OCI-LY1 (cell line): ENCODE measurements around the gene TBX21.

Experiments used
- H2AFZ ChIP-seq: fragments of 200-600 bp; sonication (generic), shearing (Covaris generic); 2 replicates; pipeline ENCODE4 v1.6.0; 2014; ENCODE audit warnings: antibody characterized with exemption, mild to moderate bottlenecking, low read length
- H3F3A ChIP-seq: fragments of 200-600 bp; sonication (generic), shearing (Covaris generic); 2 replicates; pipeline ENCODE4 v1.6.0; 2014; ENCODE audit warnings: mild to moderate bottlenecking, antibody characterized with exemption, low read length, moderate library complexity; ENCODE audit not compliant: insufficient read depth
- H3K27ac ChIP-seq: fragments of 200-600 bp; sonication (generic); 2 replicates; pipeline ENCODE4 v1.5.1; 2014; ENCODE audit warnings: low read length, mixed run types, mild to moderate bottlenecking, low read depth; ENCODE audit not compliant: poor library complexity, severe bottlenecking
- H3K27me3 ChIP-seq: fragments of 200-600 bp; sonication (generic); 2 replicates; pipeline ENCODE4 v1.6.0; 2014; ENCODE audit warnings: antibody characterized with exemption, mild to moderate bottlenecking, low read length, moderate library complexity; ENCODE audit not compliant: insufficient read depth
- H3K36me3 ChIP-seq: fragments of 200-600 bp; sonication (generic); 2 replicates; pipeline ENCODE4 v1.6.1; 2014; ENCODE audit warnings: mild to moderate bottlenecking, antibody characterized with exemption, low read length, moderate library complexity, mixed read lengths; ENCODE audit not compliant: insufficient read depth
- H3K4me1 ChIP-seq: fragments of 200-600 bp; sonication (generic); 2 replicates; pipeline ENCODE4 v1.5.1; 2014; ENCODE audit warnings: mild to moderate bottlenecking, low read length, moderate library complexity; ENCODE audit not compliant: insufficient read depth, severe bottlenecking
- H3K4me2 ChIP-seq: fragments of 200-600 bp; sonication (generic), shearing (Covaris generic); 2 replicates; pipeline ENCODE4 v1.6.1; 2014; ENCODE audit warnings: low read length
- H3K4me3 ChIP-seq: fragments of 200-600 bp; sonication (generic); 2 replicates; pipeline ENCODE4 v1.5.1; 2014; ENCODE audit warnings: low read length, low read depth, mild to moderate bottlenecking, mixed read lengths; ENCODE audit not compliant: poor library complexity, severe bottlenecking
- H3K79me2 ChIP-seq: fragments of 200-600 bp; shearing (Covaris generic); 2 replicates; pipeline ENCODE4 v1.6.1; 2016; ENCODE audit warnings: mixed run types, low read length, mixed read lengths; ENCODE audit not compliant: insufficient read depth
- H3K9ac ChIP-seq: fragments of 200-600 bp; sonication (generic), shearing (Covaris generic); 2 replicates; pipeline ENCODE4 v1.6.1; 2014; ENCODE audit warnings: mild to moderate bottlenecking, low read length, mixed read lengths
- H3K9me2 ChIP-seq: fragments of 200-600 bp; sonication (generic), shearing (Covaris generic); 2 replicates; pipeline ENCODE4 v1.6.1; 2014; ENCODE audit warnings: low read depth, mild to moderate bottlenecking, low read length, mixed read lengths
- H3K9me3 ChIP-seq: fragments of 200-600 bp; shearing (Covaris generic); 2 replicates; pipeline ENCODE4 v1.6.1; 2014; ENCODE audit warnings: low read length, mixed read lengths
- H4K20me1 ChIP-seq: fragments of 200-600 bp; sonication (generic), shearing (Covaris generic); 2 replicates; pipeline ENCODE4 v1.6.0; 2016; ENCODE audit warnings: mild to moderate bottlenecking, low read length; ENCODE audit not compliant: insufficient read depth
- EZH2 ChIP-seq: fragments of 200-600 bp; sonication (generic), shearing (Covaris generic); IDR thresholded peaks from 2 replicates; pipeline ENCODE4 v1.8.0; 2017; ENCODE audit warnings: borderline replicate concordance, mixed run types, mild to moderate bottlenecking, antibody characterized with exemption, low read length, moderate library complexity, mixed read lengths
- TF ChIP-seq, protein P1 (sequence below): fragments of 200-600 bp; sonication (generic), shearing (Covaris generic); IDR thresholded peaks from 2 replicates; pipeline ENCODE4 v1.5.1; 2017; ENCODE audit warnings: mild to moderate bottlenecking, antibody characterized with exemption, low read length, moderate library complexity, mixed read lengths

Gene TBX21

DNA sequence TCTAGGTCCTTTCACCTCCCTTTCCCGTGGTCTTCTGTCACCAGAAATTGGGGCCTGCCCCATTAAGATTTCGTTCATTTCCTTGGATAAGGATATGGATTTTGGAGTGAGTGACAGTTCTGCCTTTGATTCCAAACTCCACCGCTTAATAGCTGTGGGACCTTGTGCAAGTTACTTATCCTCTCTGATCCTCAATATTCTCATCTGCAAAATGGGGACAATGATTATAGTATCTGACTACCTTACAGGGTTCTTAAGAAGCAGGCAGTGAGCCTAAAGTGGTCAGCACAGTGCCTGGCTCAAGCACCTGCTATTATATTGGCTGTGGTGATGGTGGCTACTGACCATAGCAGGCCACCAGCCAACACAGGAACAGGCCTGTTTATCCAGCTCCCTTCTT, 23.4 kb upstream of the TBX21 start:
- Histone ChIP-seq H3K4me2 (no peak overlapping the region), H3K9me3 (no peaks in the 10 kb centered on the region), H3K27me3 (peaks cover 7% of the 10 kb centered on the region; the same call in 1 of the 2 replicates), H3K9me2 (no peaks in the 10 kb centered on the region), H3K27ac (no peak overlapping the region), H3K4me3 (no peak overlapping the region), H2AFZ (no peak overlapping the region), H3K9ac (no peak overlapping the region), H3F3A (0 out of 2 replicates have a peak, but pooled peaks cover 3% of the 10 kb centered on the region), H3K4me1 (peaks cover 12% of the 10 kb centered on the region), H3K36me3 (peaks cover 29% of the 10 kb centered on the region), H4K20me1 (no peaks in the 10 kb centered on the region), H3K79me2 (no peaks in the 10 kb centered on the region)
- TF ChIP-seq, protein P1, sequence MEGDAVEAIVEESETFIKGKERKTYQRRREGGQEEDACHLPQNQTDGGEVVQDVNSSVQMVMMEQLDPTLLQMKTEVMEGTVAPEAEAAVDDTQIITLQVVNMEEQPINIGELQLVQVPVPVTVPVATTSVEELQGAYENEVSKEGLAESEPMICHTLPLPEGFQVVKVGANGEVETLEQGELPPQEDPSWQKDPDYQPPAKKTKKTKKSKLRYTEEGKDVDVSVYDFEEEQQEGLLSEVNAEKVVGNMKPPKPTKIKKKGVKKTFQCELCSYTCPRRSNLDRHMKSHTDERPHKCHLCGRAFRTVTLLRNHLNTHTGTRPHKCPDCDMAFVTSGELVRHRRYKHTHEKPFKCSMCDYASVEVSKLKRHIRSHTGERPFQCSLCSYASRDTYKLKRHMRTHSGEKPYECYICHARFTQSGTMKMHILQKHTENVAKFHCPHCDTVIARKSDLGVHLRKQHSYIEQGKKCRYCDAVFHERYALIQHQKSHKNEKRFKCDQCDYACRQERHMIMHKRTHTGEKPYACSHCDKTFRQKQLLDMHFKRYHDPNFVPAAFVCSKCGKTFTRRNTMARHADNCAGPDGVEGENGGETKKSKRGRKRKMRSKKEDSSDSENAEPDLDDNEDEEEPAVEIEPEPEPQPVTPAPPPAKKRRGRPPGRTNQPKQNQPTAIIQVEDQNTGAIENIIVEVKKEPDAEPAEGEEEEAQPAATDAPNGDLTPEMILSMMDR, result no peak

DNA sequence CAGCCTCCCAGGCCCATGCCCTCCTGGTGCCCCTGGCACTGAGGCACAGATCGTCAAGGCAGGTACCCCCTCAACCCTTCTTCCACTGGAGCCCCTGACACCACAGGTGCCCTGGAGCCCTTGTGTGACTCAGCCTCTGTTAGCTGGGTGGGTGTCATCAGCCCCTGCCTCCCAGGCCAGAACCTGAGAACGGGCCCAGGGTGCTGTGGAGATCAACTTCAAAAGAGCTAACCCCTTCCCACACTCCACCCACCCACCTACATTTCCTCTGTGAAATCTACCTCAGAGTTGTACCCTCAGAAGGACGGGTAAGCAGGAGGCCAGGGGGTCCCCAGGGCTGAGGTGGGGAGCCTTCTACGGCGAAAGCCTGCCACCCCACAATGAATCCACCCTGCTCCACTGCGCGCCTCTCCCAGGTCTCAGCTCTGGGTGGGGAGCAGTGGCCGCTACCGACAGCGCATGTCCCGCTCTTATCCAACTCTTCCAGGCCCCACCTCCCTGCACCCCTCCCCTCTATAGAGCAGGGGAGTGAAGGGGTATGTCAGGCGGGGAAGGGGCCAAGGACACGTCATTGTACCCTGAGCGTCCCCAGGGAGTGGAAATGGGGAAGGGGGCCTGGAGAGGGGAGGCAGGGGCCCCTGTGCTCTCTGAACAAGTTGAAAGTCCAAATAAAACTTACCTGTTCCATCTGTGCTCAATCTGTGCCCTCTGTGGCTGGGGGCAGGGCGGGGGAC, 21.5 kb upstream of the TBX21 start:
- Histone ChIP-seq H3K4me1 (peaks cover 6% of the 10 kb centered on the region), H3K36me3 (peaks cover 25% of the 10 kb centered on the region), H3K9ac (no peak overlapping the region), H3K79me2 (no peaks in the 10 kb centered on the region), H3K4me3 (no peak overlapping the region), H3K4me2 (no peak overlapping the region), H2AFZ (no peak overlapping the region), H3F3A (no peaks in the 10 kb centered on the region), H4K20me1 (no peaks in the 10 kb centered on the region), H3K27me3 (peaks cover 7% of the 10 kb centered on the region), H3K9me3 (no peaks in the 10 kb centered on the region), H3K27ac (no peak overlapping the region), H3K9me2 (no peaks in the 10 kb centered on the region)
- TF ChIP-seq EZH2, result no peak
- TF ChIP-seq, protein P1, result no peak

DNA sequence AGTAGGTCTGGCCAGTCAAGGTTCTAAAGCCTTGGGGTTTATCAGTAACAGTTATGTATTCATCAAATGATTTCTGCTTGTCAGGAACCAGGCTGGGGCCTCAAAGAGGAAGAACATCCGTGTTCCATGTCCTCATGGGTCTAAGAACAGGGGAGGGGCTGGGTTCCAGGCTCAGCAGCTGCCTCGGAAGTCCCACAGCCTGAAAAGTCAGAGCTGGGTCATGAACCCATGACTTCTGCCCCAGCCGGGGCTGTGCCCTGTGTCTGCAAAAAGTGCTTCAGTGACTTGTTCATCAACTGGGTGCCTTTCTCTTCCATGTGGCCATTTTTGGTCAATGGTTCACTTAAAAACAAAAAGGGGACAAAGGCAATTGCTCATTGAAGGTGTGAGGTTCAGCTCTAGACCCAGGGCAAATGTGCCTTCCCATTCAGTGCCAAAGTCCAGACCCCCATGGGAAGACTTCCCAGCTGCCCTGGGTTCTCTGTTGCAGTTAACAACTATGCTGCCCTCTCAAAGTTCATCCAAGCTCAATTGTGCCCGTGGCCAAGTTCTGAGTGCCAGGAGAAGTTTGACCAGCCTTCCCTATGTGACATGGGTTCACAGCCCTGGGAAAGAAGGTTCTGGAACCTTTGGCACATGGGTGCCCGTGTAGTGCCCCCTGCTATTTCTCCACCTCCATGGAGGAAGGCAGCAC, 20.6 kb upstream of the TBX21 start:
- Histone ChIP-seq H2AFZ (no peak overlapping the region), H3K27me3 (peaks cover 7% of the 10 kb centered on the region), H3K9me3 (no peaks in the 10 kb centered on the region), H3K4me2 (no peak overlapping the region), H4K20me1 (no peaks in the 10 kb centered on the region), H3K27ac (no peak overlapping the region), H3K9me2 (no peaks in the 10 kb centered on the region), H3K4me3 (no peak overlapping the region), H3K9ac (no peak overlapping the region), H3F3A (no peaks in the 10 kb centered on the region), H3K36me3 (peaks cover 25% of the 10 kb centered on the region), H3K79me2 (no peaks in the 10 kb centered on the region), H3K4me1 (no peaks in the 10 kb centered on the region)
- no peak for TF ChIP-seq EZH2
- TF ChIP-seq, protein P1, result no peak
